ENCODE measurements around the gene CTNNB1.

Gene CTNNB1

GRCh38 chr3:41274944-41275668 lies 75.8 kb downstream of the CTNNB1 start:
- no peak for ATAC-seq
- no peak for TF ChIP-seq POU6F1 (CRISPR knock-in tag; IDR thresholded peaks at IDR 0.05; ENCODE audit: borderline replicate concordance, low read depth)

DNA sequence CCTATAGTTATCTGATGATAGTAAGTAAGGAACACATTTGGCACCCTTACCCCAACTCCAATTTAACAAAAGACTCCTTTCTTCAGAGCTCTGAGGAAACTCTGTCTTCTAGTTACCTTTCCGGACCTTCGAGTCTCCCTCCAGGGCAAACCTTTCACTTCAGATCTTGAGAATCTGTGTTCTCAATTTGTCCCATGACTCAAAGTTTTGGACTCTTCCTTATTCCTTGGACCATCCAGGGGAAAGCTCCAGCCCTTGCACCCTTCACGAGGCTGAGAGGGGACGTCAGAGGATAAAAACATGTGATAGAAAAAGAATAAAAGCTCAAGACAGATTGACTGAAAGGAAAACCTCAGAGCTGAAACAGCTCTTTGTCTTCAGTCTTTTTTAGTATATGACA lies 76.9 kb downstream of the CTNNB1 start:
- TF ChIP-seq CSRNP3 (CRISPR knock-in tag; IDR thresholded peaks at IDR 0.05) (no peak), ZNF70 (CRISPR knock-in tag; IDR thresholded peaks at IDR 0.05) (no peak), ZNF8 (CRISPR knock-in tag; IDR thresholded peaks at IDR 0.05) (no peak), ARNTL (CRISPR knock-in tag; IDR thresholded peaks at IDR 0.05; ENCODE audit: borderline replicate concordance, low read depth) (no peak), GLIS3 (CRISPR knock-in tag; IDR thresholded peaks at IDR 0.05) (no peak), OSR1 (CRISPR knock-in tag; IDR thresholded peaks at IDR 0.05) (no peak), BACH2 (CRISPR knock-in tag; IDR thresholded peaks at IDR 0.05; ENCODE audit: borderline replicate concordance) (no peak), POU6F1 (CRISPR knock-in tag; IDR thresholded peaks at IDR 0.05; ENCODE audit: borderline replicate concordance, low read depth) (no peak), RARB (CRISPR knock-in tag; IDR thresholded peaks at IDR 0.05) (no peak), PPARA (CRISPR knock-in tag; IDR thresholded peaks at IDR 0.05; ENCODE audit: borderline replicate concordance) (no peak), PATZ1 (CRISPR knock-in tag; IDR thresholded peaks at IDR 0.05; ENCODE audit: borderline replicate concordance) (no peak), TOX (CRISPR knock-in tag; IDR thresholded peaks at IDR 0.05; ENCODE audit: borderline replicate concordance) (no peak), ZC3H10 (CRISPR knock-in tag; IDR thresholded peaks at IDR 0.05) (no peak)
- TF ChIP-seq, protein P1, sequence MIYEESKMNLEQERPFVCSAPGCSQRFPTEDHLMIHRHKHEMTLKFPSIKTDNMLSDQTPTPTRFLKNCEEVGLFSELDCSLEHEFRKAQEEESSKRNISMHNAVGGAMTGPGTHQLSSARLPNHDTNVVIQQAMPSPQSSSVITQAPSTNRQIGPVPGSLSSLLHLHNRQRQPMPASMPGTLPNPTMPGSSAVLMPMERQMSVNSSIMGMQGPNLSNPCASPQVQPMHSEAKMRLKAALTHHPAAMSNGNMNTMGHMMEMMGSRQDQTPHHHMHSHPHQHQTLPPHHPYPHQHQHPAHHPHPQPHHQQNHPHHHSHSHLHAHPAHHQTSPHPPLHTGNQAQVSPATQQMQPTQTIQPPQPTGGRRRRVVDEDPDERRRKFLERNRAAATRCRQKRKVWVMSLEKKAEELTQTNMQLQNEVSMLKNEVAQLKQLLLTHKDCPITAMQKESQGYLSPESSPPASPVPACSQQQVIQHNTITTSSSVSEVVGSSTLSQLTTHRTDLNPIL (CRISPR knock-in tag; IDR thresholded peaks at IDR 0.05; ENCODE audit: low read depth): no peak
- ATAC-seq: no peak

DNA sequence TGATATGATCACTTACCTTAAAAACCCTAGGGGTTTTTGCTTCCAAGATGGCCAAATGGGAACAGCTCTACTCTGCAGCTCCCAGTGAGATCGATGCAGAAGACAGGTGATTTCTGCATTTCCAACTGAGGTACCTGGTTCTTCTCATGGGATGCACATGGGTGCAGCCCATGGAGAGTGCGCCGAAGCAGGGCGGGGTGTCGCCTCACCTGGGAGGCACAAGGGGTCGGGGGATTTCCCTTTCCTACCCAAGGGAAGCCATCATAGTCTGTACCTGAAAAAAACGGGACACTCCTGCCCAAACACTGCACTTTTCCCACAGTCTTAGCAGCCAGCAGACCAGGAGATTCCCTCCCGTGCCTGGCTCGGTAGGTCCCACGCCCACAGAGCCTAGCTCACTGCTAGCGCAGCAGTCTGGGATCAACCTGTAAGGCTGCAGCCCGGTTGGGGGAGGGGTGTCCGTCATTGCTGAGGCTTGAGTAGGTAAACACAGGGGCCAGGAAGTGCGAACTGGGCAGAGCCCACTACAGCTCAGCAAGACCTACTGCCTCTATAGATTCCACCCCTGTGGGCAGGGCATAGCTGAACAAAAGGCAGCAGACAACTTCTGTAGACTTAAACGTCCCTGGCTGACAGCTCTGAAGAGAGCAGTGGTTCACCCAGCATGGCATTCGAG lies 78.6 kb downstream of the CTNNB1 start:
- ATAC-seq: no peak
- TF ChIP-seq ZNF70 (CRISPR knock-in tag; IDR thresholded peaks at IDR 0.05) (no peak), TCF4 (CRISPR knock-in tag; IDR thresholded peaks at IDR 0.05; ENCODE audit: borderline replicate concordance) (no peak), ZFP30 (CRISPR knock-in tag; IDR thresholded peaks at IDR 0.05) (no peak), RARB (CRISPR knock-in tag; IDR thresholded peaks at IDR 0.05) (no peak), CSRNP3 (CRISPR knock-in tag; IDR thresholded peaks at IDR 0.05) (no peak), PPARA (CRISPR knock-in tag; IDR thresholded peaks at IDR 0.05; ENCODE audit: borderline replicate concordance) (no peak), SNAI2 (CRISPR knock-in tag; IDR thresholded peaks at IDR 0.05) (no peak), ARNTL (CRISPR knock-in tag; IDR thresholded peaks at IDR 0.05; ENCODE audit: borderline replicate concordance, low read depth) (no peak), ZNF565 (CRISPR knock-in tag; conservative IDR thresholded peaks at IDR 0.05; ENCODE audit: low read depth) (no peak), ZFP3 (CRISPR knock-in tag; IDR thresholded peaks at IDR 0.05) (no peak), PATZ1 (CRISPR knock-in tag; IDR thresholded peaks at IDR 0.05; ENCODE audit: borderline replicate concordance) (no peak), ISL1 (CRISPR knock-in tag; IDR thresholded peaks at IDR 0.05) (no peak), TOX (CRISPR knock-in tag; IDR thresholded peaks at IDR 0.05; ENCODE audit: borderline replicate concordance) (no peak), ZC3H10 (CRISPR knock-in tag; IDR thresholded peaks at IDR 0.05) (no peak)
- TF ChIP-seq, protein P2, sequence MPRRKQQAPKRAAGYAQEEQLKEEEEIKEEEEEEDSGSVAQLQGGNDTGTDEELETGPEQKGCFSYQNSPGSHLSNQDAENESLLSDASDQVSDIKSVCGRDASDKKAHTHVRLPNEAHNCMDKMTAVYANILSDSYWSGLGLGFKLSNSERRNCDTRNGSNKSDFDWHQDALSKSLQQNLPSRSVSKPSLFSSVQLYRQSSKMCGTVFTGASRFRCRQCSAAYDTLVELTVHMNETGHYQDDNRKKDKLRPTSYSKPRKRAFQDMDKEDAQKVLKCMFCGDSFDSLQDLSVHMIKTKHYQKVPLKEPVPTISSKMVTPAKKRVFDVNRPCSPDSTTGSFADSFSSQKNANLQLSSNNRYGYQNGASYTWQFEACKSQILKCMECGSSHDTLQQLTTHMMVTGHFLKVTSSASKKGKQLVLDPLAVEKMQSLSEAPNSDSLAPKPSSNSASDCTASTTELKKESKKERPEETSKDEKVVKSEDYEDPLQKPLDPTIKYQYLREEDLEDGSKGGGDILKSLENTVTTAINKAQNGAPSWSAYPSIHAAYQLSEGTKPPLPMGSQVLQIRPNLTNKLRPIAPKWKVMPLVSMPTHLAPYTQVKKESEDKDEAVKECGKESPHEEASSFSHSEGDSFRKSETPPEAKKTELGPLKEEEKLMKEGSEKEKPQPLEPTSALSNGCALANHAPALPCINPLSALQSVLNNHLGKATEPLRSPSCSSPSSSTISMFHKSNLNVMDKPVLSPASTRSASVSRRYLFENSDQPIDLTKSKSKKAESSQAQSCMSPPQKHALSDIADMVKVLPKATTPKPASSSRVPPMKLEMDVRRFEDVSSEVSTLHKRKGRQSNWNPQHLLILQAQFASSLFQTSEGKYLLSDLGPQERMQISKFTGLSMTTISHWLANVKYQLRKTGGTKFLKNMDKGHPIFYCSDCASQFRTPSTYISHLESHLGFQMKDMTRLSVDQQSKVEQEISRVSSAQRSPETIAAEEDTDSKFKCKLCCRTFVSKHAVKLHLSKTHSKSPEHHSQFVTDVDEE (CRISPR knock-in tag; IDR thresholded peaks at IDR 0.05): no peak

All from SK-N-SH treated with all-trans-retinoic acid at 6 μM for 48 hours (cell line).